AG09309 (cell line): ENCODE data around the gene MX1.
A peak's percentile ranks its signal among the peaks of the same experiment; 100 is the strongest.

ENCODE experiments used
- DNase-seq: peaks from one replicate; pipeline ENCODE4 v3.0.0-alpha.2; 2010; ENCODE audit warnings: low read depth
- H3K4me3 ChIP-seq: 2 replicates; pipeline ENCODE4 v1.5.1; 2011; ENCODE audit warnings: mild to moderate bottlenecking, low read depth, low read length, moderate library complexity; ENCODE audit not compliant: control insufficient read depth
- TF ChIP-seq, protein P1 (sequence below): IDR thresholded peaks from 2 replicates; pipeline ENCODE4 v1.5.1; 2011; ENCODE audit warnings: mild to moderate bottlenecking, low read depth, low read length, inconsistent platforms; ENCODE audit not compliant: insufficient read depth, control insufficient read depth; ENCODE audit errors: missing control alignments

Gene MX1

DNA sequence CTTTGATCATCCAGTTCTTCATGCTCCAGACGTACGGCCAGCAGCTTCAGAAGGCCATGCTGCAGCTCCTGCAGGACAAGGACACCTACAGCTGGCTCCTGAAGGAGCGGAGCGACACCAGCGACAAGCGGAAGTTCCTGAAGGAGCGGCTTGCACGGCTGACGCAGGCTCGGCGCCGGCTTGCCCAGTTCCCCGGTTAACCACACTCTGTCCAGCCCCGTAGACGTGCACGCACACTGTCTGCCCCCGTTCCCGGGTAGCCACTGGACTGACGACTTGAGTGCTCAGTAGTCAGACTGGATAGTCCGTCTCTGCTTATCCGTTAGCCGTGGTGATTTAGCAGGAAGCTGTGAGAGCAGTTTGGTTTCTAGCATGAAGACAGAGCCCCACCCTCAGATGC is 32.5 kb downstream of the MX1 start:
- no peak overlapping the region for H3K4me3 ChIP-seq
- no peak for DNase-seq
- TF ChIP-seq, protein P1, sequence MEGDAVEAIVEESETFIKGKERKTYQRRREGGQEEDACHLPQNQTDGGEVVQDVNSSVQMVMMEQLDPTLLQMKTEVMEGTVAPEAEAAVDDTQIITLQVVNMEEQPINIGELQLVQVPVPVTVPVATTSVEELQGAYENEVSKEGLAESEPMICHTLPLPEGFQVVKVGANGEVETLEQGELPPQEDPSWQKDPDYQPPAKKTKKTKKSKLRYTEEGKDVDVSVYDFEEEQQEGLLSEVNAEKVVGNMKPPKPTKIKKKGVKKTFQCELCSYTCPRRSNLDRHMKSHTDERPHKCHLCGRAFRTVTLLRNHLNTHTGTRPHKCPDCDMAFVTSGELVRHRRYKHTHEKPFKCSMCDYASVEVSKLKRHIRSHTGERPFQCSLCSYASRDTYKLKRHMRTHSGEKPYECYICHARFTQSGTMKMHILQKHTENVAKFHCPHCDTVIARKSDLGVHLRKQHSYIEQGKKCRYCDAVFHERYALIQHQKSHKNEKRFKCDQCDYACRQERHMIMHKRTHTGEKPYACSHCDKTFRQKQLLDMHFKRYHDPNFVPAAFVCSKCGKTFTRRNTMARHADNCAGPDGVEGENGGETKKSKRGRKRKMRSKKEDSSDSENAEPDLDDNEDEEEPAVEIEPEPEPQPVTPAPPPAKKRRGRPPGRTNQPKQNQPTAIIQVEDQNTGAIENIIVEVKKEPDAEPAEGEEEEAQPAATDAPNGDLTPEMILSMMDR: no peak

DNA sequence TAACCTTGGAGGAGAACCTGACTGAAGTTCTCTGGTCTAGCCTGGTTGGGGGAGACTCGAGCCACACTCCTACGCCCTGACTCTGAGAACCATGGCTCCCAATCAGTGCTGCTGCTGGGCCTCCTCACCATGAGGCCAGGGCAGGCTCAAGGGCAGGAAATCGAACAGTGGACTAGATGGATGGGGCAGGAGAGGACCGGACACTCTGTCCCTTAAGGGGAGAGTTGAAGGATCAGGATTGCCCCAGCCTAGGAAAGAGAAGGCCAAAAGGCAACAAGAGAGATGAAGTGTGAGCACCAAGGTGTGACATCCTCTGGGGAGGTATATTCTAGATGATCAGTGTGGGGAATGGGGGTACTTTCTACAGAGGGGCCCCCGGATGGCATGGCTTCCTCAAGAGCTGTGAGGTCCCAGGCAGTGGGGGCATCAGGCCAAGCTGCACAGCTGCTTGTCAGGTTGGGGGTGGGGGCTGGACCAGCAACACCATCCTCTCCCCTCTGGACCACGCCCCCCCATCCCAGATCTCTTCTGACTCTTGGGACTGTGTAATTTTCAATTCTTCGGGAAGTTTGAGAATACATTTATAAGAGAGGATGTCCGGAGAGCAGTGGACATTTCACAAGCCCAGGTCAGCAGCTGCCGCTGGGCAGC is 34.0 kb downstream of the MX1 start:
- no peak overlapping the region for H3K4me3 ChIP-seq
- DNase-seq: no peak
- TF ChIP-seq, protein P1: no peak

DNA sequence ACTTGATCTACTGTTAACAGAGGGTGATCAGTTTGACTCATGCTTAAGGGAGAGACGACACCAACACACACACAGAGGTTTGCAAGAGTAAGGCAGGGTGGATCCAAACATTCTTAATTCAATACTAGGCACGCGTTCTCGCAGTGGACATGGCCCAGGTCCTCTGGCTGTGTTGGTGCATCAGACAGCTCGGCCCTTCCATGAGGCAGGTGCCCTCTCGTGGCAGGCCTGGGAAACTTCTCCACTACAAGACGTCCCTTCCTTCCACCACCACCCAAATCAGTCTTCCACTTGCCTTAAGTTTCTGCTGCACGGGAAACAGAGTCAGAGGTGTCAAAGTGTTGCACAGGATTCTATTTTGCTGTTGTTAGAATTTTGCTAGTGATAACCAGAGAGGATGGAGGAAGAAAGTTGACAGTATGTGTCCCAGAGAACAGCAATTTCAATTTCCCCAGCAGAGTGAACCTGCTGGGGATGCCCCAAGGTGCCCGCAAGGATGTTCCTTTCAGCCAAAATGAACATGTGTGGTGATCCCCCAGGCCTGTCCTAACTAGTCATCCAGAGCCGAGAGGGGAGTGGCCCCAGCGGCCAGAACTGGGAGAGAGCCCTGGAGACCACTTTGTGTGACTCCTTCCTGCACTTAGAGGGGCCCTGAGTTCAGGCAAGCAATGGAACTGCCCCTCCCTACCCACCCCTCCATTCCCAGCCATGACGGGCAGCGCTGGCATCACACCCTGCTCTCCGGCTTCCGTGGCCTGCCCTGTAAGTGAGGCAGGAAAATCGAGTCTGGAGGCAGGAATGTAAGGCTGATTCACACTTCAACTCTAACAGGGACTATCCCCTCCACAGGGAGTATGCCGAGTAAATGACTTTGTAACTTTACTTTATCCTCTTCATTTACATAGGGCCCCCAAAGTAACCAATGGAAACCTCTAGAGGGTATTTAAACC is 34.8 kb downstream of the MX1 start:
- DNase-seq: peak; percentile 46
- TF ChIP-seq, protein P1: peak; percentile 94
- H3K4me3 ChIP-seq: no peak overlapping the region

DNA sequence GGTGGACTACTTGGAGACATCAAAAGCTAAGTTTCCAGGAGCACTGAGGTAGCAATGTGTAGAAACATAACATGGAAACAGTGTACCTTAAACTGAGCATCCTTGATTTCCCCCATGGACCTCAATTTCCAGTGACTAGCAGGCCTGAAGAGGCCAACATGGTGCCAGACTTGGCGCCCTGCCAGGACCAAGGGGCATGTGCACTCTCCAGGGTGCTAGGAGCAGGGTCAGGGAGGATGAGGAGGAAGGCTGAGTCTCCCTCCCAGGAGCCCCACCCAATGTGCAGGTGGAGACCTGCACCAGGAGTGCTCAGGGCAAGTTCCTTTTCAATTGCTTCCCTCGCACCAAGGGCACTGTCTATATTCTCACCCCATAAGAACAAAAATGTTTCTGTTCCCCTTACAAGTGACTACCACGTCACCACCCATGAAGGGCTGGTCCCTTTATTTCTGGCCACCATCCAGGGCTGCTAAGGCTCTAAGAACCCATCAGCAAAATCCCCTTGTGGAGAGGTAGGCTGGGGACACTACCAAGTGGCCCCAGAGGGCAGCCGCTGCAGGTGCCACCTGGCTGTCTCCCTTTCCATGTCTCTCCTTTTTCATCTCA is 39.2 kb downstream of the MX1 start:
- H3K4me3 ChIP-seq: no peak overlapping the region
- TF ChIP-seq, protein P1: no peak
- no peak for DNase-seq

DNA sequence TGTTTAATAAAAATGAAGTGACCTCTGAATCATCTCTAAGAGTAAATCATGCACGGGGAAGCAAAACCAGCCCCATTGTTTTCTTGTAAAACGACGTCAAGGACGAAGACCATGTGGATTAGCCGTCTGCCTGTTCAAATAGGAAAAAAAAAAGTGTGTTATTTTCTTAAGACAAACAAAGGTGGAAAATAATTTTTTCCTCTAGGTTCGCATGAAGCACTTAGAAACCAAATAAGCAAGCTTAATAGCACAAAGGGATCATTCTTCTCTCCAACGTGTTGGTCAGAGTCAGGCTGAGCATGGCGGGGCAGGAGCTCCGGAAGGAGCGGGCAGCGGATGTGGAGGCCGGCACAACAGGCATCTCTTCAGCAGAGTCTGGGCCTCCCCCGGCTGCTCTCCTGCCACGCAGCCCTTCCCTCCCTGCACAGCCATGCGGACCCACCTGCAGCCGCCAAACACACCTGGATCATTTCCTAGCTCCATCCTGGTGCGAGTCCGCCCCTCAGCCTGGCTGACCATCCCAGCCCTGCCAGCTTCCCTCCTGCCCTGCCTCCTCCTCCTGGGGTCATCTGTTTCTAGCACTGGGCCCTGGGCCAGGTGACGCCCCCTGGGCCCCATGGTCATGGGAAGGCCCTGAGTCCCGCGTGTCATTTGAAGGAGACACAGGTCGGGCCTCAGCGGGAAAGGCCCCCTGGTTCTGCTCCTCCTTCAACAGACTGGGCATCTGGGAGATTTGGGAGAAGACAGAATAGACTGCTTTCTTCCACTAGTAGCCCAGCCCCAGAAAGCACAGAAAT is 40.2 kb downstream of the MX1 start:
- TF ChIP-seq, protein P1: no peak
- no peak overlapping the region for H3K4me3 ChIP-seq
- DNase-seq: no peak

DNA sequence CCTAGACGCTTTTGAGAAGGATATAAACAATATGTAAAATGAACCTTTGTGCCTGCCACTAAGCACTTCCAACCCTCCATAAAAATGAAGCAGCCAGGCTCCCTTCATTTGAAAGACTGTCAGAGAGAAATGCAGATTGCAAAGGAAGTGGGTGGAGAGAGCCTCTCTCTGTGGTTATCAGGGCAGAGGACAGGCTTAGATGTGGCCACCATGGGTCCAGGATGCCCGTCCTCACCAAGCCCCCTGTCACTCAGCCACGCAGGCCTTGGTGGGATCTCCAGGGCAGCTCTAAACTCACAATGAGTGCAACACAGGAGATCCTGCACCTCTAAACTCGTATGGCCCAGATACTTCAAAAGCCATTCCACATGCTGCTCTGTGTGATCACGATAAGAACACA is 44.0 kb downstream of the MX1 start:
- TF ChIP-seq, protein P1: no peak
- no peak for DNase-seq
- no peak overlapping the region for H3K4me3 ChIP-seq
